ENCODE data around the gene GPR108.

DNA sequence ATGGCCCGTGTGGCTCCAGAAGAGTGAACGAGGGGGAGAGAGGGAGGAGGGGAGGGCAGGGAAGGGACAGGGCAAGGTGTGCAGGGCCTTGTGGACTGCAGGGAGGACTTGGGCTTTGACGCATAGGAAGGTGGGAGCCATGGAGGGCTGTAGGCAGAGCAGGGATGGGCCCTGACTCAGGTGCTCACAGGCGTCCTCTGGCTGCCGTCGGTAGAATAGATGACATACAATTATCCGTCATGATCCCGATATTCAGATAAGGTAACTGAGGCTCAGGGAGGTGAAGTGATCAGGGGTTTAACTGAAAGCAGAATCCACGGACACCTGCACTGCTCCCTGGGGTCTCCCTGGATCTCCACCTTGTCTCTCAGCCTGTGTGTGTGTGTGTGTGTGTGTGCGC is 20.3 kb downstream of the GPR108 start:
- TF ChIP-seq CTCF (IDR thresholded peaks at IDR 0.05) (no peak), POLR2AphosphoS5 (IDR thresholded peaks at IDR 0.05) (no peak), EP300 (IDR thresholded peaks at IDR 0.05) (no peak), POLR2A (IDR thresholded peaks at IDR 0.05; ENCODE audit: low read depth) (no peak)
